Retinal pigment epithelial cell (primary cell): ENCODE results near the gene GPER1.

Experiments
- DNase-seq: peaks from one replicate; pipeline ENCODE4 v3.0.0-alpha.2; 2010; ENCODE audit warnings: low read depth
- H3K4me3 ChIP-seq: 2 replicates; pipeline ENCODE4 v1.5.1; 2011; ENCODE audit warnings: mild to moderate bottlenecking, low read length, control low read depth, moderate library complexity
- CTCF ChIP-seq: conservative IDR thresholded peaks from 2 replicates; pipeline ENCODE4 v1.5.1; 2011; ENCODE audit warnings: low read depth, low read length, control low read depth, inconsistent platforms

Gene GPER1

GRCh38 chr7:1044189-1045068 lies 43.5 kb upstream of the GPER1 start, which contains the start of gene GPR146:
Gene GPR146 (plus strand): TSS chr7:1044546. CDS start chr7:1057516, 12,970 bp downstream.
- H3K4me3 ChIP-seq = peak within 1 kb of the TSS; percentile 53
- DNase-seq = peak; percentile 82
- TF ChIP-seq CTCF = peak; percentile 76

DNA sequence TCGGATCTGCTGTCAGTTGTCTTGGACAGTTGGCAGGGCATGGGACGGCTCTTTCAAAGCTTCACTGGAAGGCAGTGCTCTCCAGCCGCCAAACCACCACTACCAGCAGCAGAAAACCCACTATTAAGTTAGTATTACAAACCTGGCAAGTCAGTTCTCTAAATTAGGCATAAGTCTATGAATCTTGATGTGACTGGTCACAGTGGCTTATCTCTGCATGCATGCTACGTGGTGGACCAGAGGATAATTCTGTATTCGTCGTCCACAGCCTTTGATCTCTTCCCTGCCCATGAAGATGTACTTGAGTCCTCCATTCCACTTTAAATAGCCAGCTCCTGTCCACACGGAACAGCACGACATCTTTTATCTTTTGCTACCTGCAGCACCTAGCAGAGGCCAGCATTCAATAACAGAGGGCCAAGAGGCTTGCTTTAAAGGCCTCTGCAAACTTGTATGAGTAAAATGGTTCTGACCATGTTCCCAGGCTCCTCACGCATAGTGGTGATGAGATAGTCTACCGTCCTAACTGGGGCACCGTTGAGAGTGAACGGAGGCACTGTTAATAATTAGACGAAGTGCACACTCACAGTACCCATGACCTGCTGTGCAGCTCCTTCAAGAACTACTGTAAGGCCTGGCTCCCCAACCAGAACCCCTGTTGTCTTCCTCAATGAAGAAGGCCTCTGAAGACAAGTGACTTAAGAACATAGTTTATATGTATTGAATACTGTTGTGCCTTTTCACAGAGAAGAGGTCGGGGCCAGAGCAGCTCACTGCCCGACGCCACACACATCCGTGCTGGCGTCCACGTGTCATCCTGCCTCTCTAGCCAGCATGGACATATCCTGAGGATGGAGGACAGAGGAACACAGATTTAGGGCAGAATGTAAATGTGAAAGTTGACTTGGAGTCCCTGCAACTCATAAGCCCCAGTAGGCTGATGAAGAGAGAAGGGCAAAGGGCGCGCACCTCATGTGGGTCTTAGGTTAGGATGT lies 42.5 kb upstream of the GPER1 start:
- no peak for TF ChIP-seq CTCF
- peak overlapping the region; percentile 53 for H3K4me3 ChIP-seq
- DNase-seq = no peak

DNA sequence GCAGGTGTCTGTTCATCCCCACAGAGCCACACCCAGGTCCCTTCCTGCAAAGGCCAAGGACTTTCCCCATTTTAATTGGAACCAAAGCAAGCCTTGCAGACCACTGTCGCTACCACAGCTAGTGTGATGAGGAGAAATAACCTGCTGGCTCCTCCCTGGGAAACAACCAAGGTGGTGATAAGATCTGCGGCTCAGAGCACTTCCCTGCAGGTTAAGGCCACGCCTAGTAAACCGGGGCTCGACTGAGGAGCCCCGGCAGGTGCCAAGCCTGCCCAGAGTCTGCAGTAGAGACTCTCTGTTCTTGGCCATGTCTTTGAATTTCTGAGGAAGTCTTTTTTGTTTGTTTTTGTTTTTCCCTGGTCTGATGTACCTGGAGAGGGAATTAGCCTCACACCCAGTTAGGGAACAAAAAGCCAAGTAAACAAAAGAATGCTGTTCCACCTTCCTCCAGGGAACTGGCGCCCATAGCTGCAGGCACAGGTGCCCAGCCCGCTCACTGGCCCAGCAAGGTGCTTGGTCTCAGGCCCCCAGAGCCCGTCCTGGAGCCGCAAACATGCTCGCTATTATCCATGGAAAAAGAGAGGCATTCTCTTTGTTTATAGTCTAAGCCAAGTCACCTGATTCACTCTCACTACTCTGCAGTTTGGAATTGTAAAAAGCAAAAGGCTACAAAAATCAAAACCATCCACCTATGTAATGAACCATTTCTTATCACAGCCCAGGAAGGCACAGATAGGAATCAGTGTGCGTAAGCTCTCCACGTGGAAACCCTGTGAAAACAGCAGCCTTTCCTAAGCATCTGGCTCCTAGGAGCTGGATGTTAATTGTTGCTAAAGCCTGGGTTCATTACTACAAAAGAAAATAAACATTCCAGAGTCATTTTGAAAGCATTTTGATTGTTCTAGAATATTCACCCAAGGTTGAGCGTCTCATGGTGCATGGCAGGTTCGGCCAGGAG lies 40.9 kb upstream of the GPER1 start:
- no peak for DNase-seq
- H3K4me3 ChIP-seq = no peak overlapping the region
- no peak for TF ChIP-seq CTCF

GRCh38 chr7:1049006-1049741 lies 38.7 kb upstream of the GPER1 start:
- no peak overlapping the region for H3K4me3 ChIP-seq
- TF ChIP-seq CTCF = no peak
- DNase-seq = no peak

GRCh38 chr7:1049801-1050200 lies 38.1 kb upstream of the GPER1 start:
- no peak for TF ChIP-seq CTCF
- no peak overlapping the region for H3K4me3 ChIP-seq
- no peak for DNase-seq
